Fibroblast of skin of left quadriceps (primary cell): ENCODE results near the gene ERMP1.
"Not testable (repeated sequence)": the region's sequence is repeated elsewhere in the genome, so short reads cannot be mapped to it uniquely, and the experiment has no call there.

Experiments used
- DNase-seq, 2 experiments: peaks; one replicate each; pipeline ENCODE4 v3.0.0-alpha.2; 2013; ENCODE audit warnings: low read depth in 2 of 2

ERMP1 gene

DNA sequence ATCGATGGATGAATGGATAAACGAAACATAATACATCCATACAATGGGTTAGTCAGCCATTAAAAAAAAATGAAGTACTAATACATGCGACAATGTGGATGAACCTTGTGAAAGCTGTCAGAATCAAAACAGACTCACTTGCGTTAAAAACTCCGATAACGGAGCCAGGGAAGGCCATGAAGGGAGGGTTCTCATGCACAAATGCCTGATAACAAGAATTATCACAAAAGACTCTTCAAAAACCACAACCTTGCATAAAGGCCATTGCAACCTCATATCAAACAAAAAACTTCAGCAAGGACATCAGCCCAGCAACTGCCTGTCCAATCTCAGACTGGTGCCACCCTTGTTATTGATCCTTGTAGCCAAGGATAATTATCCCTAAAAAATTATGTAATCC lies 13.7 kb downstream of the ERMP1 start:
- DNase-seq = no peak

DNA sequence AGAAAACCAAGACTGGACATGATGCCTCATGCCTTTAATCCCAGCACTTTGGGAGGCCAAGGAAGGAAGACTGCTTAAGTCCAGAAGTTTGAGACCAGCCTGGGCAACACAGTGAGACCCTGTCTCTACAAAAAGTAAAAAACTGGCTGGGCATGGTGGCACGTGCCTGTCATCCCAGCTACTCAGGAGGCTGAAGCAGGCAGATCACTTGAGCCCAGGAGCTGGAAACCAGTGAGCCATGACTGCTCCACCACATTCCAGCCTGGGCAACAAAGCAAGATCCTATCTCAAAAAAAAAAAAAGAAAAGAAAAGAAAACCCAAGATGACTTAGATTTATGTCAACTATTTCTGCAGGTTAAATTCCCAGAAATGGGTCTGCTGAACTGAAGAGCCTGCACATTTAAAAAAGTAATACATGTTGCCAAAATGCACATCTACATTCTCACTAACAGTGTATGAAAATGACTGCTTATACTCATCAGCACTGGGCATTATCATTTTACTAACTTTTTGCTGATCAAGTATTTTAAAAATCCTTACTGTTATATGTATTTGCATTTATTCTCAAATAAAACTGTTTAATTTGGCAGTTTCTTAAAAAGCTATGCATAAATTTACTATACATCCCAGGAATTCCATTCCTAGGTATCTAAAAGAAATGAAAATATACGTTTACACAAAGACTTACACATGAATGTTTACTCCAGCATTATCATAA lies 14.3 kb downstream of the ERMP1 start:
- no peak for DNase-seq

GRCh38 chr9:5817862-5818261 lies 15.1 kb downstream of the ERMP1 start:
- peak; percentile 28 to 29 for DNase-seq

GRCh38 chr9:5815461-5815860 lies 17.5 kb downstream of the ERMP1 start:
- no peak for DNase-seq

GRCh38 chr9:5813824-5814223 lies 19.1 kb downstream of the ERMP1 start:
- no peak for DNase-seq

- DNase-seq = no peak
Measured at GRCh38 chr9:5811751-5812150, 21.2 kb downstream of the ERMP1 start.

DNA sequence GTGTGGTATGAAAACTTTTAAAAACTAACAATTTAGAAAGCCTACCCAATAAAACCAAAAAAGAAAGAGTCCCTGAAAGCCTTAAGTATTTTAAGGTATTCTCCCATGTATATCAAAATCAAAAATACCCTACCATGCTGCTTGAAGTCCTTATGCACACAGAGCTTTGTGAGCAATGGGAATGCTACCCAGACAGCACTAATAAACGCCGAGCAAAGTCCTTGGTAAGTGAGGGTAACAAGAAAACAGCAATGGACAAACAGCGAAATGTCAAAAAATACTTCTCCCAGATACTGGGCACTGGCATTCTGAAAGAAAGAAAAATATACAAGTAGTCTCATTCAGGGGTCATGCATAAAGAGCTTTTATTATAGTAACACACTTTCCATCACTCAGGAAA lies 27.4 kb downstream of the ERMP1 start:
- DNase-seq = no peak

GRCh38 chr9:5801739-5802113 lies 31.2 kb downstream of the ERMP1 start:
- DNase-seq = no peak

GRCh38 chr9:5800969-5801738 lies 31.8 kb downstream of the ERMP1 start:
- DNase-seq = no peak

- not testable (repeated sequence) for DNase-seq
Measured at GRCh38 chr9:5800378-5800777, 32.5 kb downstream of the ERMP1 start.

DNA sequence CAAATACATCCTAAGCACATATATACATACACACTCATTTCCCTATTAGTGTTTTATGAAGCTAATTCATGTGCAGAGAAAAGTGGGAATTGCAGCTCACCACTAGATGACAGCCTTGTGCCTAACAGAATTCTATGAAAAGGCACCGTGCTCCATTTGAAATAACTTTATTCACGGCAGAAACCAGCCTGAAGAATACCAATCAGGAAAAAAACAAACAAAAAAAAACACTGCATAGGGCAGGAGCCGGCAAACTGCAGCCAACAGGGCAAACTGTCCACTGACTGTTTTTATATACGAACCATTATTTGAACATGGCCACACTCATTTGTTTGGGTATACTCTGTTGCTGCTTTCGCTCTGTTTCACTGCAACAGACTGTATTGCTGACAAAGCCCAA lies 33.6 kb downstream of the ERMP1 start:
- DNase-seq = peak; percentile 16 to 18

GRCh38 chr9:5798581-5798980 lies 34.3 kb downstream of the ERMP1 start:
- no peak for DNase-seq

DNA sequence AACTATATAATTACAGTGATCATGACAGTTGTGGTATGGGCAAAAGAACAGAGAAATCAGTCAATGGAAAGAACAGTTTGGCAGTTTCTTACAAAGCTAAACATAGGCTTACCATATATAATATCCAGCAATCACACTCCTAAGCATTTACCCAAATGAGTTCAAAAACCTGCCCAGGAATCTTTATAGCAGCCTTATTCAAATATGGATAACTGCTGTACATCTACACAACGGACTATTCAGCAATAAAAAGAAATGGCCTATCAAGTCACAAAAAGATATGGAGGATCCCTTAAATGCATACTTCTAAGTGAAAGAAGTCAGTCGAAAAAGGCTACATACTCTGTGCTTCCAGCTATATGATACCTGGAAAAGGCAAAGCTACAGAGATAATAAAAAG lies 36.6 kb downstream of the ERMP1 start:
- no peak for DNase-seq

DNA sequence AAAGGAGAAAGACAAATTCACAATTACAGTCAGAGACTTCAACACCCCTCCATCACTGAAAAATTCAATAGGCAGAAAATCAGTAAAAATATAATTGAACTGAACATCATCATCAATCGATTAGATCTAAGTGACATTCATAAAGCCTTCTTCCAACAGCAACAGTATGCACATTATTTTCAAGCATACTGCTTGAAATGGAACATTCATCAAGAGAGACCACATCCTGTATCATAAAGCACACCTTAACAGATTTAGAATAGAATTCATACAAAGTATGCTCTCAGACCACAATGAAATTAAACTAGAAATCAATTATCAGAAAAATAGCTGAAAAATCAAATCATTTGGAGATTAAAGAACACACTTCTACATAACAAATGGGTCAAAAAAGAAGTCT lies 39.1 kb downstream of the ERMP1 start:
- no peak for DNase-seq

GRCh38 chr9:5791870-5792269 lies 41.0 kb downstream of the ERMP1 start:
- DNase-seq = no peak

- DNase-seq = no peak
Measured at GRCh38 chr9:5790923-5791322, 42.0 kb downstream of the ERMP1 start.

DNA sequence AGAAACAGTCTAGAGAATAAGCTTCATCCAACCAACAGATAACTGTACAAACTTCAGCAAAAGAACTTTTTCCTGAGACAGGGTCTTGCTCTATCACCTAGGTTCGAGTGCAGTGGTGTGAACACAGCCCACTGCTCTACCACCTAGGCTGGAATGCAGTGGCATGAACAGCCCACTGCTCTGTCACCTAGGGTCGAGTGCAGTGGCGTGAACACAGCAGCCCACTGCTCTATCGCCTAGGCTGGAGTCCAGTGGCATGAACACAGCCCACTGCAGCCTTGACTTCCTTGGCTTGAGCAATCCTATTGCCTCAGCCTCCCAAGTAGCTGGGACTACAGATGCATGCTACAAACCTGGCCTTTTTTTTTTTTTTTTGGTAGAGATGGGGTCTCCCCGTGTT lies 43.4 kb downstream of the ERMP1 start:
- DNase-seq = no peak

GRCh38 chr9:5787759-5788302 lies 45.1 kb downstream of the ERMP1 start:
- DNase-seq = no peak

DNA sequence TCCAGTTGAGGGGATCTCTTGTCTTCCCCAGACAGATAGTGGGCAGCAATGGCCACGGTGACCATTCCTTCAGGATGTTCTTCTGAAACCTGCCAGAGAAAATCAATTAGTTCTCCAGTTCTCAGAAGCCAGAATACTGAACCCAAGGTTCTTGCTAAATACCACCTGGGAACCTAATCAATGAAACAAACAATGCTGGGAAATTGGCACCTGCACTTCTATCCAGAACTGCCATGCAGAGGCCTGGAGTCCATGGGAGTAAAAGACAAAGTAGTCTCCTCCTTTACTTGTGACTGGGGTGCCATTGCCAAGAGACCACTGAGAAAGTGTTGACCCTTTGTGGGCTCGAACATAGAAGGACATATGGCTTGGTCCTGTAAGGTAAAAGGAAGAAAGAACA lies 45.7 kb downstream of the ERMP1 start:
- no peak for DNase-seq

DNA sequence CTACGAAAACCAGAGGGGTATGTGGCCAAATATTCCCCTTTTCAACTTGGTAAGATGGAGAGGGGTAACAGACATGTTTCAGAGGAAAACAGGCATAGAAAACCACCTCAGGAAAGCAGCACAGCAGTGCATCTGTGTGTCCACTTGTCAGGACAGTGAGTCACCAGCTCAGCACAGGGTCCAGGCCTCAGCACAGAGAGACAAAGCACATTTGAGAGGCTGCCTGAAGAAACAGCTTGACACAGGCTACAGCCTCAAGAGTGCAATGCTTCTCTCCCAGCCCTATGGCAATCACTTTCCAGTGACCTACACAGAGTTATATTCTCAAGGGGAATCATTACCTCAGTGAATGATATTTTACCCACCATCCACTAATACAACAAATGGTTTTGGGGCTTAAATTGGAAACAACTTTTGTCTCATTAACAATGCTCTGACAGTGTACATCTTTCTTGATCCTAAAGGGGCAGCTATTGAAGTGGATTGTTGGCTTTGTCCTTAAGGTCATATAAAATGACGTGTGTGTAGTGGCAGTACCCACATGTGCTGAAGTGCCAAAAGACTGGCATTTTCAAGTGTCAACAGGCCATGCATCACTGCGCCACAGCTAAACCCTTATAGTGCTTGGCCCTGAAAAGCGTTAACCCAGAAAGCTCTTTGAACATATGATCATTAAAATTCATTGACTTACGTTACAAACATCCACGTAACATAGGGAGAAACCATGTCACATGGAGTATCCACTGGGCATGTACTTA lies 46.4 kb downstream of the ERMP1 start:
- DNase-seq = no peak

- no peak for DNase-seq
Measured at GRCh38 chr9:5784526-5785315, 48.2 kb downstream of the ERMP1 start.

- no peak for DNase-seq
Measured at GRCh38 chr9:5783982-5784381, 48.9 kb downstream of the ERMP1 start.
